ENCODE results near the gene DNASE1L3.

Gene DNASE1L3

GRCh38 chr3:58173029-58173668 lies 37.6 kb downstream of the DNASE1L3 start:
- Histone ChIP-seq H3K36me3 (ENCODE audit: insufficient read depth, low read length) (peaks cover 14% of the 10 kb centered on the region), H3K4me1 (ENCODE audit: insufficient read depth, low read length) (peaks cover 23% of the 10 kb centered on the region; the same call in 1 of the 2 replicates), H3K9ac (ENCODE audit: low read depth, low read length) (no peak overlapping the region), H3K9me3 (ENCODE audit: control insufficient read depth, insufficient read depth, low read length) (no peaks in the 10 kb centered on the region)

- Histone ChIP-seq H3K4me1 (ENCODE audit: insufficient read depth, low read length) (peaks cover 23% of the 10 kb centered on the region; the same call in 1 of the 2 replicates), H3K36me3 (ENCODE audit: insufficient read depth, low read length) (peaks cover 16% of the 10 kb centered on the region), H3K9ac (ENCODE audit: low read depth, low read length) (no peak overlapping the region), H3K9me3 (ENCODE audit: control insufficient read depth, insufficient read depth, low read length) (no peaks in the 10 kb centered on the region)
Observed at GRCh38 chr3:58171126-58171525, 39.6 kb downstream of the DNASE1L3 start.

- H3K4me1 ChIP-seq (ENCODE audit: insufficient read depth, low read length), result peaks cover 17% of the 10 kb centered on the region; the same call in 1 of the 2 replicates
Observed at GRCh38 chr3:58170376-58170775, 40.4 kb downstream of the DNASE1L3 start.

GRCh38 chr3:58169371-58169770 lies 41.4 kb downstream of the DNASE1L3 start:
- peaks cover 16% of the 10 kb centered on the region for H3K36me3 ChIP-seq (ENCODE audit: insufficient read depth, low read length)
- H3K4me1 ChIP-seq (ENCODE audit: insufficient read depth, low read length), result peaks cover 20% of the 10 kb centered on the region; the same call in 1 of the 2 replicates
- no peak overlapping the region for H3K9ac ChIP-seq (ENCODE audit: low read depth, low read length)
- H3K9me3 ChIP-seq (ENCODE audit: control insufficient read depth, insufficient read depth, low read length), result no peaks in the 10 kb centered on the region

More at GRCh38 chr3:58170376-58170775, 40.4 kb downstream of the DNASE1L3 start:
- Histone ChIP-seq H3K9ac (ENCODE audit: low read depth, low read length) (no peak overlapping the region), H3K36me3 (ENCODE audit: insufficient read depth, low read length) (peaks cover 16% of the 10 kb centered on the region), H3K9me3 (ENCODE audit: control insufficient read depth, insufficient read depth, low read length) (no peaks in the 10 kb centered on the region)

GRCh38 chr3:58168498-58168897 lies 42.3 kb downstream of the DNASE1L3 start:
- no peak overlapping the region for H3K9ac ChIP-seq (ENCODE audit: low read depth, low read length)
- peaks cover 19% of the 10 kb centered on the region; the same call in 1 of the 2 replicates for H3K4me1 ChIP-seq (ENCODE audit: insufficient read depth, low read length)
- H3K9me3 ChIP-seq (ENCODE audit: control insufficient read depth, insufficient read depth, low read length), result no peaks in the 10 kb centered on the region
- peaks cover 22% of the 10 kb centered on the region for H3K36me3 ChIP-seq (ENCODE audit: insufficient read depth, low read length)

- Histone ChIP-seq H3K36me3 (ENCODE audit: insufficient read depth, low read length) (peaks cover 25% of the 10 kb centered on the region), H3K9ac (ENCODE audit: low read depth, low read length) (no peak overlapping the region), H3K4me1 (ENCODE audit: insufficient read depth, low read length) (peaks cover 16% of the 10 kb centered on the region; the same call in 1 of the 2 replicates), H3K9me3 (ENCODE audit: control insufficient read depth, insufficient read depth, low read length) (no peaks in the 10 kb centered on the region)
Observed at GRCh38 chr3:58167431-58168351, 43.1 kb downstream of the DNASE1L3 start.

GRCh38 chr3:58164906-58165821 lies 45.6 kb downstream of the DNASE1L3 start:
- H3K4me1 ChIP-seq (ENCODE audit: insufficient read depth, low read length), result peaks cover 16% of the 10 kb centered on the region; the same call in 1 of the 2 replicates
- H3K9ac ChIP-seq (ENCODE audit: low read depth, low read length), result no peak overlapping the region
- H3K36me3 ChIP-seq (ENCODE audit: insufficient read depth, low read length), result peaks cover 29% of the 10 kb centered on the region
- no peaks in the 10 kb centered on the region for H3K9me3 ChIP-seq (ENCODE audit: control insufficient read depth, insufficient read depth, low read length)

GRCh38 chr3:58164199-58164879 lies 46.4 kb downstream of the DNASE1L3 start:
- H3K9me3 ChIP-seq (ENCODE audit: control insufficient read depth, insufficient read depth, low read length), result no peaks in the 10 kb centered on the region
- H3K4me1 ChIP-seq (ENCODE audit: insufficient read depth, low read length), result peaks cover 16% of the 10 kb centered on the region; the same call in 1 of the 2 replicates
- peaks cover 27% of the 10 kb centered on the region for H3K36me3 ChIP-seq (ENCODE audit: insufficient read depth, low read length)
- H3K9ac ChIP-seq (ENCODE audit: low read depth, low read length), result no peak overlapping the region

GRCh38 chr3:58163234-58163633 lies 47.5 kb downstream of the DNASE1L3 start:
- Histone ChIP-seq H3K4me1 (ENCODE audit: insufficient read depth, low read length) (peaks cover 16% of the 10 kb centered on the region; the same call in 1 of the 2 replicates), H3K9me3 (ENCODE audit: control insufficient read depth, insufficient read depth, low read length) (no peaks in the 10 kb centered on the region), H3K9ac (ENCODE audit: low read depth, low read length) (no peak overlapping the region), H3K36me3 (ENCODE audit: insufficient read depth, low read length) (peaks cover 29% of the 10 kb centered on the region)

- peaks cover 32% of the 10 kb centered on the region for H3K36me3 ChIP-seq (ENCODE audit: insufficient read depth, low read length)
- H3K9ac ChIP-seq (ENCODE audit: low read depth, low read length), result no peak overlapping the region
- H3K9me3 ChIP-seq (ENCODE audit: control insufficient read depth, insufficient read depth, low read length), result no peaks in the 10 kb centered on the region
- H3K4me1 ChIP-seq (ENCODE audit: insufficient read depth, low read length), result peaks cover 16% of the 10 kb centered on the region; the same call in 1 of the 2 replicates
Observed at GRCh38 chr3:58161435-58162398, 49.1 kb downstream of the DNASE1L3 start.

- H3K4me1 ChIP-seq (ENCODE audit: insufficient read depth, low read length), result peaks cover 16% of the 10 kb centered on the region; the same call in 1 of the 2 replicates
- H3K9ac ChIP-seq (ENCODE audit: low read depth, low read length), result no peak overlapping the region
- H3K9me3 ChIP-seq (ENCODE audit: control insufficient read depth, insufficient read depth, low read length), result no peaks in the 10 kb centered on the region
- H3K36me3 ChIP-seq (ENCODE audit: insufficient read depth, low read length), result peaks cover 41% of the 10 kb centered on the region
Observed at GRCh38 chr3:58160399-58160798, 50.4 kb downstream of the DNASE1L3 start.

- Histone ChIP-seq H3K9ac (ENCODE audit: low read depth, low read length) (no peak overlapping the region), H3K4me1 (ENCODE audit: insufficient read depth, low read length) (peaks cover under 1% of the 10 kb centered on the region; the same call in 1 of the 2 replicates), H3K9me3 (ENCODE audit: control insufficient read depth, insufficient read depth, low read length) (no peaks in the 10 kb centered on the region), H3K36me3 (ENCODE audit: insufficient read depth, low read length) (peaks cover 47% of the 10 kb centered on the region)
Observed at GRCh38 chr3:58158442-58159153, 52.2 kb downstream of the DNASE1L3 start.

All from ES-I3 (cell line).